ENCODE results near the gene SPATS2L.

- TF ChIP-seq CTCF (conservative IDR thresholded peaks at IDR 0.05; ENCODE audit: low read length) (no peak), EZH2phosphoT487 (IDR thresholded peaks at IDR 0.05; ENCODE audit: borderline replicate concordance) (no peak)
Measured at GRCh38 chr2:200421270-200421669, 114.8 kb downstream of the SPATS2L start.

All from Loucy (cell line).